Gastroesophageal sphincter (tissue), 4 donors: ENCODE results near the gene GM2A. TPM values are rescaled to one million over a fixed set of nuclear protein-coding genes. Genes with fewer than 3 reads are reported as not detected.
"Not testable (repeated sequence)": the region's sequence is repeated elsewhere in the genome, so short reads cannot be mapped to it uniquely, and the experiment has no call there.

ENCODE experiments used
- ATAC-seq: fragments of 150-250 bp; one replicate; pipeline ENCODE4 v1.9.1; 2016; ENCODE audit warnings: mild to moderate bottlenecking, moderate library complexity
- H3K27ac ChIP-seq, 4 donors: fragments of 200-600 bp; sonication (generic) in 3 of 4; 1 replicate in 3 of 4; 2 replicates in 1 of 4; pipeline ENCODE4 v1.5.1; 2016 to 2019
- H3K27me3 ChIP-seq: fragments of 200-600 bp; sonication (generic); one replicate; pipeline ENCODE4 v1.5.1; 2019
- H3K36me3 ChIP-seq, 2 donors: fragments of 200-600 bp; sonication (generic); one replicate each; pipeline ENCODE4 v1.5.1; 2019; ENCODE audit warnings: control low read depth in 1 of 2
- H3K4me1 ChIP-seq, 3 donors: fragments of 200-600 bp; sonication (generic); 1 replicate in 2 of 3; 2 replicates in 1 of 3; pipeline ENCODE4 v1.5.1; 2016 to 2019; ENCODE audit warnings: control low read depth in 2 of 3
- H3K4me3 ChIP-seq, 2 donors: fragments of 200-600 bp; sonication (generic); one replicate each; pipeline ENCODE4 v1.5.1; 2019; ENCODE audit warnings: mild to moderate bottlenecking in 1 of 2, moderate library complexity in 1 of 2
- H3K9me3 ChIP-seq, 3 donors: fragments of 200-600 bp; sonication (generic); one replicate each; pipeline ENCODE4 v1.5.1; 2017 to 2019; ENCODE audit warnings: control low read depth in 2 of 3
- CTCF ChIP-seq, 4 experiments: fragments of 200-600 bp in 2 of 4; fragments of 450-650 bp in 2 of 4; sonication (generic) in 1 of 4; IDR thresholded peaks; one replicate each; pipeline ENCODE4 v1.5.1; 2017 to 2019; ENCODE audit warnings: antibody characterized with exemption in 4 of 4, mild to moderate bottlenecking in 2 of 4, moderate library complexity in 2 of 4
- EP300 ChIP-seq: sonication (generic); formaldehyde crosslinking; IDR thresholded peaks from one replicate; pipeline ENCODE4 v1.6.1; 2017; ENCODE audit warnings: antibody characterized with exemption, mild to moderate bottlenecking
- POLR2A ChIP-seq, 2 donors: fragments of 450-650 bp; IDR thresholded peaks; one replicate each; pipeline ENCODE4 v1.6.1; 2017; ENCODE audit warnings: antibody characterized with exemption in 2 of 2, mild to moderate bottlenecking in 2 of 2, moderate library complexity in 1 of 2
- POLR2AphosphoS5 ChIP-seq: sonication (generic); formaldehyde crosslinking; IDR thresholded peaks from one replicate; pipeline ENCODE4 v1.6.1; 2017; ENCODE audit warnings: antibody characterized with exemption
- WGBS, 2 donors: methylation state at CpG; one replicate each; pipeline ENCODE4 v1.1.5; 2018; ENCODE audit warnings: low coverage in 1 of 2; 5-methylcytosine and 5-hydroxymethylcytosine counted together
- total RNA-seq, 4 donors: library from RNA; depleted of rRNA; stranded (reverse); fragments of >200 nt; gene quantifications; one replicate each; pipeline ENCODE4 v1.1.0, GENCODE V29; 2016

The GM2A gene
- total RNA-seq, 4 donors from 2014 or later = 23.3 to 37.2 (median 29.1) TPM

GRCh38 chr5:151239237-151239861, 13.6 kb upstream of the GM2A start:
- no peak for TF ChIP-seq EP300
- no peak for TF ChIP-seq POLR2A (IDR thresholded peaks at IDR 0.05)
- TF ChIP-seq CTCF (IDR thresholded peaks at IDR 0.05) = peak; percentile 63 to 83 (median 74)
- peak overlapping the region; percentile 70 to 89 (median 85) for H3K27ac ChIP-seq
- peak overlapping the region in 1 of 2 donors; percentile 43 for H3K4me3 ChIP-seq
- ATAC-seq = peak; percentile 70
- H3K9me3 ChIP-seq = no peaks in the 10 kb centered on the region
- H3K36me3 ChIP-seq = no peaks in the 10 kb centered on the region
- H3K4me1 ChIP-seq = peaks cover 0 to 38% (median 20%) of the 10 kb centered on the region in 3 donors
- 28 to 42% methylated on average over 3 to 12 of the region's 17 CpGs for WGBS, 2 donors
- no peaks in the 10 kb centered on the region for H3K27me3 ChIP-seq

DNA sequence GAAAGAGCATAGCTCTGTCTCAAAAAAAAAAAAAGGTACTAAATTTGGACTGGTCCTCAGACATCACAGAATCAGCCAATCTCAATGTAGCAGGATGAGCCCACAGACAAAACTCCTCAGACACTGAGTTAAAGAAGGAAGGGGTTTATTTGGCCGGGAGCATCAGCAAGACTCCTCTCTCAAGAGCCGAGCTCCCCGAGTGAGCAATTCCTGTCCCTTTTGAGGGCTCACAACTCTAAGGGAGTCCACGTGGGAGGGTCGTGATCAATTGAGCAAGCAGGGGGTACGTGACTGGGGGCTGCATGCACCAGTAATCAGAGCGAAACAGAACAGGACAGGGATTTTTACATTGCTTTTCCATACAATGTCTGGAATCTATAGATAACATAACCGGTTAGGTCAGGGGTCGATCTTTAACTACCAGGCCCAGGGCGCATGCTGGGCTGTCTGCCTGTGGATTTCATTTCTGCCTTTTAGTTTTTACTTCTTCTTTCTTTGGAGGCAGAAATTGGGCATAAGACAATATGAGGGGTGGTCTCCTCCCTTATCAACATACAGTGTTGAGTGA, 12.6 kb upstream of the GM2A start:
- H3K4me3 ChIP-seq, H3K27me3 ChIP-seq, H3K36me3 ChIP-seq, H3K27ac ChIP-seq, H3K9me3 ChIP-seq, ATAC-seq: not testable (repeated sequence)
- WGBS, 2 donors = 80 to 94% methylated on average over 7 of the region's 10 CpGs
- H3K4me1 ChIP-seq = peaks cover 0 to 28% (median 10%) of the 10 kb centered on the region in 3 donors

DNA sequence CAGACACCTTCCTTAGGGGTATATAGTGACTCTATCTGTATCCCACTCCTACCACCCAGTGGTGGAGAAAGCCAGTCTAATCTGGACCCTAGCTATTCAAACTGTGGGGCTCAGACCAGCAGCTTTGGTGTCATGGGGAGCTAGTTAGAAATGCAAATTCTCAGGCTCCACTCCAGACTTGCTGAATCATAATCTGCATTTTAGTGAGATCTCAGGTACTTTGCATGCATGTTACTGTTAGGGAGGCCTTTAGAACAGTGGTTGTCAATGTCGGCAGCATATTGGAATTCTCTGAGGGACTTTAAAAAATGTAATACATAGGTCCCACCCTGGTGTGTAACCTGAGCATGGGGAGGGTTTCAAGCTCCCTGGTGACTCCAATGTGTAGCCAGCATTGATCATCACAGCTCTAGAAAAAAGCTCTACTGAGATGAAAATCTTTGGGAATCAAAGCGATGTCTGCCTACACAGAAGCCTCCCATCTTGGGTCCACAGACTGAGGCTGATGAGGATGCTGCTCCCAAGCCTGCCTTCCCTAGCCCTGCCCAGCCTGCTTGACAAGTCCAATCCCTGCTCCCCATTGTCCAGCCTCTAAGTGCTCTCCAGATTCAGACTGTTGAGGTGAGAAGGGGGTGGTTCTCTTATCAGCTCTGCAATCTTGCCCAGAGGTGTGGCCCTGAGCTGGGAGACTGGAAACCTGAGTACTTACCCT, 11.9 kb upstream of the GM2A start:
- Histone ChIP-seq H3K27ac (no peak overlapping the region), H3K4me1 (peaks cover 0 to 25% (median 10%) of the 10 kb centered on the region in 3 donors), H3K4me3 (no peak overlapping the region), H3K9me3 (no peaks in the 10 kb centered on the region), H3K27me3 (no peaks in the 10 kb centered on the region), H3K36me3 (no peaks in the 10 kb centered on the region)
- WGBS, 2 donors = 92 to 100% methylated on average over 1 to 2 of the region's 2 CpGs
- TF ChIP-seq CTCF (IDR thresholded peaks at IDR 0.05) (no peak), POLR2A (IDR thresholded peaks at IDR 0.05) (no peak), POLR2AphosphoS5 (no peak), EP300 (no peak)
- ATAC-seq = no peak

DNA sequence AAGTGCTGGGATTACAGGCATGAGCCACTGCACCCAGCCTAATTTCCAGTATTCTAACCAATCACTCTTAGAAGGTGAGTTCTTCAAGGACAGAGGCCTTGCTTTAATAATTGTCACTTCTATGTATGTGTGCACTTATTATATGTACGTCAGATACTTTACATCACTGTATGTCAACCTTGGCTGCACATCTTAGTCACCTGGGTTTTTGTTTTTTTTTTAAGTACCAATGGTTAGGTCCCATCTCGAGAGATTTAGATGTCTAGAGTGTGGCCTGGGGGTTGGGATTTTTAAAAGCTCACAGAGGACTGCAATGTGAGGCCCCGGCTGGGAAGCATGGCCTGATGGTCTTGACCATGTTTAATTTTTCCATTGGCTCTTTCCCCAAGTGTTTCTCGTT, 9.9 kb upstream of the GM2A start:
- 93 to 94% methylated on average over 2 to 4 of the region's 4 CpGs for WGBS, 2 donors
- Histone ChIP-seq H3K4me1 (peaks cover 0 to 15% (median 10%) of the 10 kb centered on the region in 3 donors), H3K27me3 (no peaks in the 10 kb centered on the region), H3K27ac (no peak overlapping the region), H3K9me3 (no peaks in the 10 kb centered on the region), H3K36me3 (no peaks in the 10 kb centered on the region), H3K4me3 (no peak overlapping the region)
- TF ChIP-seq POLR2A (IDR thresholded peaks at IDR 0.05) (no peak), CTCF (IDR thresholded peaks at IDR 0.05) (no peak), EP300 (no peak)
- ATAC-seq = no peak

- Histone ChIP-seq H3K27ac (no peak overlapping the region), H3K36me3 (no peaks in the 10 kb centered on the region), H3K4me1 (peaks cover 0 to 11% (median 6%) of the 10 kb centered on the region in 3 donors), H3K27me3 (no peaks in the 10 kb centered on the region), H3K4me3 (no peak overlapping the region), H3K9me3 (no peaks in the 10 kb centered on the region)
- ATAC-seq = no peak
- TF ChIP-seq EP300 = no peak
- no peak for TF ChIP-seq CTCF (IDR thresholded peaks at IDR 0.05)
- TF ChIP-seq POLR2AphosphoS5 = no peak
- TF ChIP-seq POLR2A (IDR thresholded peaks at IDR 0.05) = no peak
- 77% methylated on average over 2 to 3 of the region's 4 CpGs for WGBS, 2 donors
Observed at GRCh38 chr5:151243564-151243963, 9.4 kb upstream of the GM2A start.
